Stimulated activated CD4-positive, alpha-beta T cell treated with anti-CD3 and anti-CD28 coated beads, Interleukin-12 subunit alpha, Interleukin-12 subunit beta, amount 100 ng/mL, for 24 hours (primary cell): ENCODE results near the gene RTP3.
"Not testable (repeated sequence)": the region's sequence is repeated elsewhere in the genome, so short reads cannot be mapped to it uniquely, and the experiment has no call there.

ENCODE experiments used
- DNase-seq, 2 experiments: peaks; one replicate each; pipeline ENCODE4 v3.0.0-alpha.2; 2020; ENCODE audit warnings: low read depth in 2 of 2

The RTP3 gene

DNA sequence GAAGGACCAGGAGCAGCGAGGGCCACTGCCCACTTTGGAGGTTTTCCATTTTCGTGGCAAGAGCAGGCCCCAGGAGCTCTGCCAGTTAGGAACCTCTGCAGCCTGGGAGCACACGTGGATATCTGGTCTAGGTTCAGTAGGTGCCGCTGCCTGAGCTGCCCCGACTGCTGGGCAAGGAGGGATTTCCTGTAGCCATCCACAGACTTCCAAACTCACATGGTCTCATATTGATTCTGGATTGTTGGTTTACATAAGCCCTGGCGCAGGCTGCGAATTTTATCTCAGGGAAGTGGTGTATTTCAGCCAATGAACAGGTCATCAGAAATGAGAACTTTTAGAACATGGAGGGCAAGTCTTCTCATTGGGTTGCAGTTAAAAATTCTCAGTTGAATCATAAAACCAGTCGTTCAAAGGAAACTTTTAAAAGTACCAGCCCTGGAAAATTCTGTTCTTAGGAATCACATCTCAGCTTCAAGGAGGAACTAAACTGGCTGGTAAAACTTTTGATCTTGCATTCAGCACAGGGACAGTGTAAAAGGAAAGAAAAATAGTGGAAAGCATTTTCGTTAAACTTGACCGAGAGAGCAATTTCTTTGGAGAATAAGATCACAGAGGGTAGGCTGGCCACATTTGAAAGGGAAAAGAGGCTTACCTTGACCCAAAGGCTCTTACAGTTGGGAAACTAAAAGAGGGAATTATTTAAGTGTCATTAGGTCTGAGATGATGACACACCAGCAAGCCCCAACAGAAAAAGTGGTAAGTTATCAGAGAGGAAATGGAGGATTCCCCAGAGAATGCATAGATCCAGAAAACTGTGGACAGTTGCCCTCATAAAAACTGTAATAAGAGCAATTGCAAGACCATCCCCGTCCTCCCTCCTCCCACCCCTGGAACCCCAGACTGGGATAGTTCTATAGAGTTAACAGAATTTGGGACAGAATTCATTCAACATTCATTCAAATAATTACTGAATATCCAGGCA lies 6.4 kb upstream of the RTP3 start:
- DNase-seq: no peak

DNA sequence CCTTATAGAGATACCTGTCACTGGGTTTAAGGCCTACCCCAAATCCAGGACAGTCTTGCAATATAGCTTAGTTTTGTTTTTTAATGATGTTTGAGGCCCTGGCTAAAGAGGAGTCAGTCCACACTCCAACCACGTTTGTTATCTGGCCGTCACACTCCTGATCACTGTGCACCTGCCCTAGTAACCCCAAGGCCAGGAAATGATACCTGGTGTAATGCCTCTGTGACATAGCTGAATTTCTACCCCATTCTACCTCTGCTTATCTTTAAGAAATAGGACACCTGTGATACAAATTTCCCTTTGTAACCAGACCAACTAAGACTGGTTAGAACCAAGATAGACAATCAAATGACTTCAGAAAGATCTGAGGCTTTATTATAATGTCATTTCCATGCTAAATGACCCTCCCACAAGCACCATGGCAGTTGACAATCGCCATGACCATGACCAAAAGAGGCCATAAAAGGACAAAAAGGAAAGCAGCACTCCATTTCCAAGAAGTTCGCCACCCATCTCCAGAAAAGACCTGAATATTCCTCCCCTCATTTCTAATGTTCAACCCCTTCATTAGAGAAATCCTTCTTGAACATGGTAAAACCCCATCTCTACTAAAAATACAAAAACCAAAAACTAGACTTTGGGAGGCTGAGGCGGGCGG lies 4.8 kb upstream of the RTP3 start:
- no peak for DNase-seq

DNA sequence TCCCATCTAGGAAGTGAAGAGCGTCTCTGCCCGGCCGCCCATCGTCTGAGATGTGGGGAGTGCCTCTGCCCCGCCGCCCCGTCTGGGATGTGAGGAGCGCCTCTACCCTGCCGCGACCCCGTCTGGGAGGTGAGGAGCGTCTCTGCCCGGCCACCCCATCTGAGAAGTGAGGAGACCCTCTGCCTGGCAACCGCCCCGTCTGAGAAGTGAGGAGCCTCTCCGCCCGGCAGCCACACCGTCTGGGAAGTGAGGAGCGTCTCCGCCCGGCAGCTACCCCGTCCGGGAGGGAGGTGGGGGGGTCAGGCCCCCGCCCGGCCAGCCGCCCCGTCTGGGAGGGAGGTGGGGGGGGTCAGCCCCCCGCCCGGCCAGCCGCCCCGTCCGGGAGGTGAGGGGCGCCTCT lies 3.3 kb upstream of the RTP3 start:
- not testable (repeated sequence) for DNase-seq

DNA sequence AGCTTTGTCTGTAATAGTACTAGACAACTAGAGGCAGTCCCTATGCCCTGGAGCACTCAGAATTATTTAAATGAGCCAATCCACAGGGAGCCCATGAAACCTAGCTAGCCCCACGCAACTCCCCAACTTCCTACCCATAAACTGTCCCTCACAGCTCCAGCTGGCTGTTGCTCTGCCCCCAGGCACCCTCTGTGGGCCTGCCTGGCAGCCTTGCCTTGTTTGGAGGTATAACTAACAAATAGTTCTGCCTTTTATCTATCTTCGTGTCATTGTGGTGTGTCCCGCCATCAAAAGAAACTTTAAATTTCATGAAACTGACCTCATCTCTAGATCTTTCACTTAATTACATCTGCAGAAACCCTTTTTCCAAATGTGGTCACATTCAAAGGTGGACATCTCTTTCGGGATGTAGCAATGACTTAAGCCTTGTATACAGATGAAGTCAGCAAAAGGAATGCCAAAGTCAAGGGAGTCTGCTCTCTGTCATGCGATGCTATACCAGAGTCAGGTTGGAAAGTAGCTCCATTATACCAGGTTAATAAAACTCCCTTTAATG lies 1.8 kb upstream of the RTP3 start:
- no peak for DNase-seq

- DNase-seq: peak in 1 of 2 experiments; percentile 18
These were observed 825 bp upstream of the RTP3 start for GRCh38 chr3:46496746-46497555.

DNA sequence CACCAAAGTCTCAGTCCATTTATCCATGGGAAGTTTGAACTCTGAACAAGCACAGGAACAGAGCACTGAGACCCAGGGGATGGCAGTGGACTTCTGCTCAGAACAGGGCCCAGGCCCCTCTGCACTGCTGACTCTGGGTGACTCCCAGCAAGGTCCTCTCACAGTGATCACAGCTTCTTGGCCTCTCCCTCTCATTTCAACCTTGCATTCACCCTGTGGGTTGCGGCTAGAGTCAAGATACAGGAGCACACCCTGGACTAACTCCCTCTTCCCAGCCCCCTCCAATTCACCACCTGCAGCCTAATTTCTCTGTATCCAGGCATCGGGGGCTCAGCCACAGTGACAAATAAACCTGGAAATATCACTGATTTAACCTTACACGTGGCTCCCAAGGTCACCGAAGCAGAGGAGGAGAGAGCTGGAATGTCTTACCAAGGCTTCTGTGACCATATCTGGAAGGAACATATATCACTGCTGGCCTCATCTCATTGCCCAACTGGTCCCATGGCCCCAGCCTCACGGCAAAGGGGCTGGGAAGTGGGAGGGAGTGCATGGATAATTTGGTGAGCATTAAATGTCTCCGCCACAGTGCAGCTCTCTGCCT lies 1.2 kb downstream of the RTP3 start:
- DNase-seq: no peak

GRCh38 chr3:46500656-46501635 lies 3.2 kb downstream of the RTP3 start:
- DNase-seq: no peak

DNA sequence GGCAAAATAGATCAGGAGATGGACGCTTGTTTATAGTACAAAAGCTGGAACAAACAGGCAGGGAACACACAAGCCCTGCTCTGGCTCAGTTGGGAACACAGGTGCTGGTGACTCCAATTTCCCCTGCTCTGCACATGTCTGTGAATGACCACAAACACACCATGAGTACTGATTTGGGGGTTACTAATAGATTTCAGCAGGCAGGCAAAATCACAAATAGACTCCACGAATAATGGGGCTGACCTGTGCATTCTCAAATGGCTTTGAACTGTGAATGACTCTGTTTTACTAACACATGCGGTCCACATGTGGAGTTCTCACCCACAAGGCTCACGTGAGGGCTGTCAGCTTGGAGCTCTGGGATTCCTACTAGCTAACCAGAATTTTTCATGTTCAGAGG lies 3.9 kb downstream of the RTP3 start:
- DNase-seq: no peak

DNA sequence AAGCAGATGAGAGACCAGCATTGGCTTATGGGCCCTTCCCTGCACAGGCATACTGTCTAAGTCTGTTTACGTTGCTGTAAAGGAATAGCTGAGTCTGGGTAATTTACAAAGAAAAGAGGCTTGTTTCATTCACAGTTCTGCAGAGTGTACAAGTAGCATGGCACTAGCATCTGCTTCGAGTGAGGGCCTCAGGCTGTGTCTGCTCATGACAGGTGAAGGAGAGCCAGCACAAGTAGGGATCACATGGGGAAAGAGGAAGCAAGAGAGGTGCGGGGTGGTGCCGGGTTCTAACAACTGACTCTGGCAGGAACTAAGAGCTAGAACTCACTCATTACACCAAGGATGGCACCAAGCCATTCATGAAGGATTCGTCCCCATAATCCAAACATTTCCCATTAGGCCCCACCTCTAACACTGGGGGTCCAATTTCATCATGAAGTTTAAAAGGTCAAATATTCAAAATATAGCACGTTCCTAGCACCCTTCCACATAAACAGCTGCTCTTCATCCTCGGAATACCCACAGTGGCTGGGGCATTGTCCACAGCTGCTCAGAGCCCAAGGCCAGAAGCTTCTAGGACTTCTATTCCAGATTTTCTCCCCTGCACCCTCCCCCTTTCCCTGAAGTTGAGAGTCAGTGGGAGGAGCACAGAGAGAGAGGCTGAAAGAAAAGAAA lies 5.6 kb downstream of the RTP3 start:
- no peak for DNase-seq

DNA sequence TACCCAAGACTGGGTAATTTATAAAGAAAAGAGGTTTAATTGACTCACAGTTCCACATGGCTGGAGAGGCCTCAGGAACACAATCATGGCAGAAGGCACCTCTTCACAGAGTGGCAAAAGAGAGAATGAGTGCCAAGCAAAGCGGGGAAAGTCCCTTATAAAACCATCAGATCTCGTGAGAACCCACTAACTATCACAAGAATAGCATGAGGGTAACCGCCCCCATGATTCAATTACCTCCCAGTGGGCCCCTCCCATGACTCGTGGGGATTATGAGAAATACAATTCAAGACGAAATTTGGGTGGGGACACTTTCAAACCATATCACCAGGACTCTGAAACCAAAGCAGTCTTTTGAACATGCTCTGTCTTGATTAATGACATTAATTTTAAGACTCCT lies 7.0 kb downstream of the RTP3 start:
- peak; percentile 7 to 15 for DNase-seq

- no peak for DNase-seq
These were observed 8.2 kb downstream of the RTP3 start for GRCh38 chr3:46505953-46506352.

DNA sequence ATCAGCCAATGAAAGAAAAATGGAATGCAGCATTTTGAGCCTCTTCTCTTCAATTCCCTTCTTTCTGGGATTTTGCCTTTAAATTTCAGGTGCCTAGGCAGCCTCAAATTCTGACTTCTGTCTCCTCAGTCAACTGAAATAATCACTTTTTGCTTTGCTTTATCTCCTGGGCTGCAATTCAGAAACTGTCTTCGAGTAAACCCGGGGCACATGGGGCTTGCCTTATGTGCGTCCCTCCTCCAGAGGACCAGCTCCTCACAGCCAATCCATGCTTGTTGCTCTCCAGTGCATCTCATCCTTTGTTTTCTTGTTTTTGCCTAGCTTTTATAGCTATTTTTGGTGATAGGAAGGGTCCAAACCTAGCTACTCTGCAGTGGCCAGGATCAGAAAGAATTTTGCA lies 8.8 kb downstream of the RTP3 start:
- no peak for DNase-seq

DNA sequence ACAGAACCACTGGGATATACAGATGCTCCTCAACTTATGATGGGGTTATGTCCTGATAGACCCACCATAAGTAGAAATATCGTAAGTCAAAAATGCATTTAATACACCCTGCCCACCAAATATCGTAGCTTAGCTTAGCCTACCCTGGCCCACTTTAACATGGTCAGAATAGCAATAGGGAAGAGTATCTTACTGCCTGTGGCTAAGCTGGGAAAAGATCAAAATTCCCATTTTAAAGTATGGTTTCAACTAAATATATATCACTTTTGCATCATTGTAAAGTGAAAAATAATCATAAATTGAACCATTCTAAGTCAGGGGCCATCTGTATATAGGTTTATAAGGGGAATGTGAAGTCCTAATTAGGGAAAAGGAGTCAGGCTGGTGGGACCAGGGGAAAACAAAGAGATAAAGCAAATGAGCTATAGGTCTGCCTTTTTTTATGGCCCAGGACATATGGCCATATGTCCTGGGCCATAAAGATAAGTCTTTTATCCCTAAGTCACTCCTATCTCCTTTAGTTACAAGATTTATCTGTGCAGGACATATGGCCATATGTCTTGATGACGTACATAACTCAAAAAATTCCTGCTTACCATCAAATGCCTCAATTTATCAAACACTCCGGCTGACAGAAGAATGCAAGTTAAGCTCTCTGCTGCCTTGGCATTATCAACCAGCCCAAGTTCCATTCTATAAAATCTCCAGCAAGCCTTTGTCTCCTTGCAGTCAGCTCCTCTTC lies 11.2 kb downstream of the RTP3 start:
- no peak for DNase-seq

DNA sequence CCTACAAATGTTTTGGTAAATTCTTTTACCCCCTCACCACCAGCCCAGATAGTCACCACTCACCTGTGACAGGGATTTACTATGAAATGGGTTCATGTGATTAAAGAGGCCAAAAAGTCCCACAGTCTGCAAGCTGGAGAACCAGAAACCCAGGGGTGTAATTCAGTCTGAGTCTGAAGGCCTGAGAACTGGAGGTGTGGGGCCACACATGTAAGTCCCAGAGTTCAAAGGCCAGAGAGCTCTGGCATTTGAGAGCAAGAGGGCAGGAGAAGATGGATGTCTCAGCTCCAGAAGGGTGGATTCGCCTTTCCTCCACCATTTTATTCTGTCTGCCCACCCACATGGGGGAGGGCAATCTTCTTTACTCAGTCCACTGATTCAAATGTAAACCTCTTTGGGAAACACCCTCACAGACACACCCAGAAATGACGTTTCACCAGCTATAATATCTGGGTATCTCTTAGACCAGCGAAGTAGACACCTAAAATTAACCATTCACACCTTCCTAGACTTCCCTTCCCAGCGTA lies 11.9 kb downstream of the RTP3 start:
- DNase-seq: no peak

DNA sequence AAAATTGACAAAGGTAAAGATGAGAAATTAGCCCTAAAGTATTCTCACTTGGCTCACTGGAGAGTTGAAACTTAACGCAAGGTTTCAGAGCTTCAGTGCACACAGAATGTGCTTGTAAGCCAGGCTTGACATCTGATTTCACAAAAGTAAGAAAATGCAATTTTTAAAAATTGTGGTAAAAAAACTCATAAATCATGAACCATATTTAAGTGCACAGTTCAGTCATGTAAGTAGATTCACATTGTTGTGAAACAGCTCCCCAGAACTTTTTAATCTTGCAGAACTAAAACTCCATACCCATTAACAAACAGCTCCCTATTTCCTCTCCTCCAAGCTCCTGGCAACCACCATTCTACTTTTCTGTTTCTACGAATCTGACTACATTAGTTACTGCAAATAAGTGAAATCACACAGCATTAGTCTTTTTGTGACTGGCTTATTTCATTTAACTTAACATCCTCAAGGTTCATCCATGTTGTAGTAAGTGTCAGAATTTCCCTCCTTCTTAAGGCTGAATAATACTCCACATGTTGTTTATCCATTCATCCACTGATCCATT lies 14.5 kb downstream of the RTP3 start:
- DNase-seq: no peak

DNA sequence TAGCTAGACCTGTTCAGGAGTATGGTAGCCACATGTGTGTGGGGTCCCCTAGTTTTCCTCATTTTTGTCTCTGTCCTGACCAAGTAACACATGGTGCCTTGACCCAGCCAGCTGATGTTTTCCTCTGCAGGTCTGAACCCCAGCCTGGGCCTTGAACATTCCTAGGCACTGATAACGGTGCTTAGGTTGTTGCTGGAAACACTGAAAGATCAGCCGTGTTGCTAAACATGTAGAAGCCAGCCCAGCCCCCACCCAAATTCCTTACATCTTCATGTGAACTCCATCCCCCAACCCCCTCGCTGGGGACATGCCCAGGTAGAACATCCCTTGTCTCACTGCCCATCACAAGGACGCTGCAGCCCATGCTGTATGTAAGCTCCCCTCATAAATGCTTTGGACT lies 18.7 kb downstream of the RTP3 start:
- no peak for DNase-seq

GRCh38 chr3:46517016-46517783 lies 19.4 kb downstream of the RTP3 start:
- no peak for DNase-seq

- DNase-seq: no peak
These were observed 20.0 kb downstream of the RTP3 start for GRCh38 chr3:46517784-46518181.
